ENCODE measurements around the gene ZNF462.
A peak's percentile ranks its signal among the peaks of the same experiment; 100 is the strongest.

Gene ZNF462

GRCh38 chr9:107007402-107007801 is 144.4 kb downstream of the ZNF462 start:
- DNase-seq (ENCODE audit: low spot score) (no peak), ATAC-seq (ENCODE audit: low read depth) (no peak)
- no peaks in the 10 kb centered on the region for H3K4me1 ChIP-seq (ENCODE audit: insufficient read depth, poor library complexity, severe bottlenecking)
- no peak overlapping the region for H3K27ac ChIP-seq (ENCODE audit: poor library complexity, severe bottlenecking)
- H3K4me3 ChIP-seq (ENCODE audit: severe bottlenecking) = no peak overlapping the region
- TF ChIP-seq CTCF (IDR thresholded peaks at IDR 0.05; ENCODE audit: poor library complexity, severe bottlenecking) = no peak
- H3K27me3 ChIP-seq (ENCODE audit: insufficient read depth, poor library complexity, severe bottlenecking) = no peaks in the 10 kb centered on the region
- H3K36me3 ChIP-seq (ENCODE audit: low read depth) = peaks cover 66% of the 10 kb centered on the region
- H3K9me3 ChIP-seq (ENCODE audit: severe bottlenecking) = no peaks in the 10 kb centered on the region

GRCh38 chr9:107008011-107008410 is 145.0 kb downstream of the ZNF462 start:
- Histone ChIP-seq H3K36me3 (ENCODE audit: low read depth) (peaks cover 60% of the 10 kb centered on the region), H3K27ac (ENCODE audit: poor library complexity, severe bottlenecking) (no peak overlapping the region), H3K4me1 (ENCODE audit: insufficient read depth, poor library complexity, severe bottlenecking) (no peaks in the 10 kb centered on the region), H3K9me3 (ENCODE audit: severe bottlenecking) (no peaks in the 10 kb centered on the region), H3K27me3 (ENCODE audit: insufficient read depth, poor library complexity, severe bottlenecking) (no peaks in the 10 kb centered on the region), H3K4me3 (ENCODE audit: severe bottlenecking) (no peak overlapping the region)
- DNase-seq (ENCODE audit: low spot score) = no peak
- TF ChIP-seq CTCF (IDR thresholded peaks at IDR 0.05; ENCODE audit: poor library complexity, severe bottlenecking) = no peak
- no peak for ATAC-seq (ENCODE audit: low read depth)

DNA sequence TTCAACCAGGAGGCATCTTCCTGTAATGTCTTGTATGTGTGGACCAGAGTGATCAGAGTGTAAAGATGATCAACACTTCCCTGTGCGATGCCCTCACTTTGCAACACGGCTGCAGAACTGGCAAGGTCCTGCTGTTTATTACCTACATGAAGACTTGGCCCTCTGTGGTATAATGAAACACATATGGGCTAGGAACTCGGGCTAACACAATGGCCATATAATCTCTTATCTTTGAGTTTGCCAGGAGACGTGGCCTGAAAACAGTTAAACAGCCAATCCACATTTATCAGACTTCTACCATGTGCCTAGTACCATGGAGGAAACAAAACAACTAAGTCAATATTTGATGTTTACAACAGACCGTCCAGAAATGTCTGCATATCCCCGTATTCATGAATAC is 145.5 kb downstream of the ZNF462 start:
- Histone ChIP-seq H3K27ac (ENCODE audit: poor library complexity, severe bottlenecking) (no peak overlapping the region), H3K4me3 (ENCODE audit: severe bottlenecking) (no peak overlapping the region), H3K27me3 (ENCODE audit: insufficient read depth, poor library complexity, severe bottlenecking) (no peaks in the 10 kb centered on the region), H3K9me3 (ENCODE audit: severe bottlenecking) (no peaks in the 10 kb centered on the region), H3K4me1 (ENCODE audit: insufficient read depth, poor library complexity, severe bottlenecking) (no peaks in the 10 kb centered on the region), H3K36me3 (ENCODE audit: low read depth) (peaks cover 59% of the 10 kb centered on the region)
- DNase-seq (ENCODE audit: low spot score) (no peak), ATAC-seq (ENCODE audit: low read depth) (no peak)
- TF ChIP-seq CTCF (IDR thresholded peaks at IDR 0.05; ENCODE audit: poor library complexity, severe bottlenecking) = no peak

DNA sequence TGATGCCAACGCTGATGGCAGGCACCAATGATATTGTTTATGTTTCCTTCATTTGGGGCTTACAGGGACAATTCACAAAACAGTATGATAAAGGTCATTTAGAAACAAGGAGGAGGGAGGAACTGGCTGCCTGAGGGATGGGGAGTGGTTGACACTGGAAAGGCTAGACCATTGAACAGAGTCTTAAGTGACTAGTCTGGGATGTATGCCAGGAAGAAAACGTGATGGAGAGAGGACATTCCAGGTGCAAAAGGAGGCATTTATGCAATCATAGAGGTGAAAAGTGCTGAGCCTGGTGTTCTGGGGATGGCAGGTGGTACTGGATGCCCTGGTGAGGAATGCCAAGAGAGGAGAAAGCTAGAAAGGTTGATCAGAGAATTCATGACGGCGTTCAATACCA is 153.4 kb downstream of the ZNF462 start:
- TF ChIP-seq CTCF (IDR thresholded peaks at IDR 0.05; ENCODE audit: poor library complexity, severe bottlenecking) = no peak

DNA sequence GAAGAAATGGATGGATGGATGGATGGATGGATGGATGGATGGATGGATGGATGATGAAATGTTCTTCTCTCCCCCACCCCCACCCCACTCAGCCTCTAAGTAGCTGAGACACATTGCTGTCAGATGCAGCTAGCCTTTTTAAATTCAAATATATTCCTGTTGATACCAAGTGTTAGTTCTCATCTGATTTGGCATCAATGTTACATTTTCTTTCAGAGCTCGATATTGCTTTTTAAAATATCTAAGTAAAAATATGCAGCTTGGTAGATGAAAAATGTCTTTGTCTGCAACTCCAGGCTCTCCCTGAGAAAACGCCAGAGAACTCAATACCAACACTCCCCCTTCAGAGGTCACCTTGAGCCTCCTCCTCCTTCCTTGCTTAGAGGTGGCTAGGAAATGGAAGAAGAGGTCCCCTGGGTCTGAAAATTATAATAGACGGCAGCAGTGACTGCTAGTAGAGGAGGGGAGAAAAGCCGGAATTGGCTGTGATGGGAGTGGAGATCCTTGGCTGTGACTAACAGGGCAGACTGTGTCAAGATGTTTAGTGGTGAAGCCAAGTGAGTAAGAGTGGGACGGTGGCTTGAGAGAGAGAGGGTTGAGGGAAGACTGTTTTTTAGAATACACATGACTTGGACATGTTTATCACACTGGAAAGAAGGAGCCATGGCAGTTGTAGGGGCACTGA is 156.0 kb downstream of the ZNF462 start:
- Histone ChIP-seq H3K36me3 (ENCODE audit: low read depth) (no peaks in the 10 kb centered on the region), H3K9me3 (ENCODE audit: severe bottlenecking) (no peaks in the 10 kb centered on the region), H3K27me3 (ENCODE audit: insufficient read depth, poor library complexity, severe bottlenecking) (no peaks in the 10 kb centered on the region), H3K4me1 (ENCODE audit: insufficient read depth, poor library complexity, severe bottlenecking) (no peaks in the 10 kb centered on the region), H3K4me3 (ENCODE audit: severe bottlenecking) (no peak overlapping the region), H3K27ac (ENCODE audit: poor library complexity, severe bottlenecking) (no peak overlapping the region)
- no peak for DNase-seq (ENCODE audit: low spot score)
- ATAC-seq (ENCODE audit: low read depth) = no peak
- no peak for TF ChIP-seq CTCF (IDR thresholded peaks at IDR 0.05; ENCODE audit: poor library complexity, severe bottlenecking)

More for the DNA sequence above, 153.4 kb downstream of the ZNF462 start:
- Histone ChIP-seq H3K9me3 (ENCODE audit: severe bottlenecking) (no peaks in the 10 kb centered on the region), H3K4me3 (ENCODE audit: severe bottlenecking) (no peak overlapping the region), H3K36me3 (ENCODE audit: low read depth) (peaks cover 8% of the 10 kb centered on the region), H3K27me3 (ENCODE audit: insufficient read depth, poor library complexity, severe bottlenecking) (no peaks in the 10 kb centered on the region), H3K4me1 (ENCODE audit: insufficient read depth, poor library complexity, severe bottlenecking) (no peaks in the 10 kb centered on the region), H3K27ac (ENCODE audit: poor library complexity, severe bottlenecking) (no peak overlapping the region)
- DNase-seq (ENCODE audit: low spot score) (no peak), ATAC-seq (ENCODE audit: low read depth) (peak; percentile 40; the same call in 1 of the 3 replicates)
